Mucosa of descending colon (tissue), 3 donors: Measurements from ENCODE around the gene NOL3. TPM values are rescaled to one million over a fixed set of nuclear protein-coding genes. Genes with fewer than 3 reads are reported as not detected.

Experiments used
- ATAC-seq: fragments of 200-7000 bp; cut with Tn5 transposase; one replicate; pipeline ENCODE4 v1.9.1; 2020; ENCODE audit warnings: mild to moderate bottlenecking, moderate library complexity
- DNase-seq, 3 donors: peaks; one replicate each; pipeline ENCODE4 v3.0.0-alpha.2; 2020
- H3K36me3 ChIP-seq: fragments of 200-600 bp; one replicate; pipeline ENCODE4 v1.8.0; 2021; ENCODE audit warnings: low read depth, mild to moderate bottlenecking
- H3K4me1 ChIP-seq: fragments of 200-600 bp; one replicate; pipeline ENCODE4 v1.8.0; 2021; ENCODE audit warnings: low read depth, mild to moderate bottlenecking
- H3K4me3 ChIP-seq: fragments of 200-600 bp; one replicate; pipeline ENCODE4 v1.8.0; 2021; ENCODE audit warnings: mild to moderate bottlenecking
- H3K9me3 ChIP-seq: fragments of 200-600 bp; one replicate; pipeline ENCODE4 v1.8.0; 2021; ENCODE audit warnings: mild to moderate bottlenecking
- CTCF ChIP-seq: fragments of 200-600 bp; IDR thresholded peaks from one replicate; pipeline ENCODE4 v1.8.0; 2022; ENCODE audit warnings: antibody characterized with exemption, mild to moderate bottlenecking
- intact Hi-C, 2 donors: fragments of 100-400 bp; cut with DNase I in 1 of 2; cut with micrococcal nuclease in 1 of 2; formaldehyde crosslinking; loops; one replicate each; pipeline versions ENCODE4 v1.11.0 to v1.11.1; 2022; cut with DNase I, micrococcal nuclease
- total RNA-seq, 3 donors: library from RNA; stranded (reverse); fragmentation: NEBNext Ultra II Directional in 2 of 3; extraction: Animal tissue kit (Norgen Biotek cat#: 25700) in 2 of 3; gene quantifications; one replicate each; pipeline versions ENCODE4 v1.2.1 to v1.2.4, GENCODE V29; 2021 to 2023
- donor health status: DM: no; HTN: no; CAD: no; lungs with moderate emphysema.
- donor health status: DM: no; HTN: no; CAD: no.
- donor health status: DM: no; HTN: yes; CAD: no.

NOL3 gene
- total RNA-seq, 3 donors from 2014 or later, result 23.5 to 35.9 (median 32.0) TPM

- Histone ChIP-seq H3K9me3 (no peaks in the 10 kb centered on the region), H3K4me1 (peaks cover 33% of the 10 kb centered on the region), H3K36me3 (no peaks in the 10 kb centered on the region), H3K4me3 (no peak overlapping the region)
- intact Hi-C loops, result loop anchor here in 1 of 2 donors (10.0 kb wide), 1 partner anchor 207 kb away; no protein-coding TSS in a partner anchor
- DNase-seq (no peak), ATAC-seq (no peak)
- TF ChIP-seq CTCF, result no peak
These were observed 11.9 kb downstream of the NOL3 start for GRCh38 chr16:67182288-67182687.

GRCh38 chr16:67183284-67183626, 12.9 kb downstream of the NOL3 start:
- no peaks in the 10 kb centered on the region for H3K9me3 ChIP-seq
- no peak for TF ChIP-seq CTCF
- ATAC-seq, result peak; percentile 0
- intact Hi-C loops, result loop anchor here in 1 of 2 donors (10.0 kb wide), 1 partner anchor 208 kb away; no protein-coding TSS in a partner anchor
- H3K4me3 ChIP-seq, result peak overlapping the region; percentile 43
- no peaks in the 10 kb centered on the region for H3K36me3 ChIP-seq
- DNase-seq, result no peak
- peaks cover 30% of the 10 kb centered on the region for H3K4me1 ChIP-seq

- Histone ChIP-seq H3K4me3 (peak within 1 kb of the TSS; percentile 43), H3K36me3 (no peaks in the 10 kb centered on the region), H3K4me1 (peaks cover 25% of the 10 kb centered on the region), H3K9me3 (no peaks in the 10 kb centered on the region)
- intact Hi-C loops, result loop anchor here in 1 of 2 donors (10.0 kb wide), 1 partner anchor 209 kb away; no protein-coding TSS in a partner anchor
- TF ChIP-seq CTCF, result no peak
- ATAC-seq (peak; percentile 92), DNase-seq (peak; percentile 93 to 96 (median 95))
These were observed 13.5 kb downstream of the NOL3 start, which contains the start of gene MATCAP1 for GRCh38 chr16:67183627-67184452. MATCAP1 (minus strand) TSS chr16:67183963; CDS start chr16:67180610, 3,353 bp downstream.

GRCh38 chr16:67184453-67184994, 14.2 kb downstream of the NOL3 start:
- Histone ChIP-seq H3K4me3 (peak overlapping the region; percentile 43), H3K4me1 (peaks cover 22% of the 10 kb centered on the region), H3K9me3 (no peaks in the 10 kb centered on the region), H3K36me3 (no peaks in the 10 kb centered on the region)
- ATAC-seq (peak; percentile 27), DNase-seq (no peak)
- no peak for TF ChIP-seq CTCF
- intact Hi-C loops, result loop anchor here in 1 of 2 donors (10.0 kb wide), 1 partner anchor 210 kb away; no protein-coding TSS in a partner anchor

GRCh38 chr16:67184995-67185650, 14.8 kb downstream of the NOL3 start:
- DNase-seq (peak; percentile 91 to 97 (median 95)), ATAC-seq (peak; percentile 52)
- TF ChIP-seq CTCF, result peak; percentile 61
- peaks cover 22% of the 10 kb centered on the region for H3K4me1 ChIP-seq
- no peaks in the 10 kb centered on the region for H3K9me3 ChIP-seq
- H3K36me3 ChIP-seq, result no peaks in the 10 kb centered on the region
- intact Hi-C loops, result loop anchor here in 1 of 2 donors (10.0 kb wide), 1 partner anchor 210 kb away; no protein-coding TSS in a partner anchor
- no peak overlapping the region for H3K4me3 ChIP-seq
